Activated CD4-positive, alpha-beta T cell treated with anti-CD3 and anti-CD28 coated beads, Interleukin-2, amount 10 ng/mL, durations not matched to agents 7 days and 5 days (primary cell): ENCODE results near the gene TDRKH. TPM values are rescaled to one million over a fixed set of nuclear protein-coding genes. Genes with fewer than 3 reads are reported as not detected.

Source experiments
- CTCF ChIA-PET: fragments of 350-600 bp; sonication (Branson Sonifier 250); formaldehyde crosslinking; loops from one replicate; lab custom pipeline; 2021; ENCODE audit warnings: antibody characterized with exemption; lab: Charles Lee
- POLR2A ChIA-PET: fragments of 350-600 bp; sonication (Branson Sonifier 250); formaldehyde crosslinking; loops from one replicate; lab custom pipeline; 2021; ENCODE audit warnings: antibody characterized with exemption; lab: Charles Lee
- DNase-seq: peaks from one replicate; pipeline ENCODE4 v3.0.0-alpha.2; 2020
- H3K27ac Mint-ChIP-seq: one replicate; pipeline ENCODE4 v1.8.0; 2021; ENCODE audit warnings: mild to moderate bottlenecking, moderate library complexity, mixed read lengths
- H3K27me3 Mint-ChIP-seq: one replicate; pipeline ENCODE4 v1.8.0; 2021; ENCODE audit warnings: mixed read lengths
- H3K36me3 Mint-ChIP-seq: one replicate; pipeline ENCODE4 v1.8.0; 2021; ENCODE audit warnings: low read depth, mixed read lengths
- H3K4me1 Mint-ChIP-seq: one replicate; pipeline ENCODE4 v1.8.0; 2021; ENCODE audit warnings: mixed read lengths
- H3K4me3 Mint-ChIP-seq: one replicate; pipeline ENCODE4 v1.8.0; 2021; ENCODE audit warnings: mild to moderate bottlenecking, moderate library complexity, mixed read lengths
- H3K9me3 Mint-ChIP-seq: one replicate; pipeline ENCODE4 v1.8.0; 2021; ENCODE audit warnings: mixed read lengths
- total RNA-seq, 2 experiments: library from RNA; stranded (reverse); gene quantifications; one replicate each; pipeline ENCODE4 v1.2.3, GENCODE V29; 2021

Gene TDRKH
- total RNA-seq, 2 experiments from 2014 or later, result 14.6 to 17.3 TPM

DNA sequence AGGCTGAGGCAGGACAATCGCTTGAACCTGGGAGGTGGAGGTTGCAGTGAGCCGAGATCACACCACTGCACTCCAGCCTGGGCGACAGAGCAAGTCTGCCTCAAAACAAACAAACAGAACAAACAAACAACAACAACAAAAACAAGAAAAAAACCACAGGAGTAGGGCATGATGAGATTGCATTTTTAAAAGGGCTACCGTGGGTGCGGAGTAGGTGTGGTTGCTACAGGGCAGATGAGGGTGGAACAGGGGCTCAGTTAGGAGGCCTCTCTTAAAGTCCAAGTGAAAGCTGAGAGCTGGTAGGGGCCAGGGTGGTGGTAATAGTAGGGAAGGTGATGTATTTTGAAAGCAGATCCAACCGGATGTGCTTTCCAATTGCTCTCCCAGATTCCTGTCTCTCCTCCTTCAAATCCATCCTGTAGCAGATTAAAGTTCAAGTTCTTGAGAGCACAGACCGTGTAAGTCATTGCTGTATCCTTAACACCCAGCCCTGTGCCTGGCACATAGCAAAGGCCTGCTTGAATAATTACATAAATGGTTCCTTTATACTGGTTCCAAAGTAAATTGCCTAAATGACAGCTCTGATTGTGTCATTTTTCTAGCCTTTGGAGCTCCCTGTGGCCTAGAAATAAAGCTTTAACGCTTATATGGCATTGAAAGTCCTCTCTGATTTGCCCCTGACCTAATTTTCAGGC is 19.1 kb upstream of the TDRKH start:
- Mint-ChIP-seq H3K4me1 (peaks cover 7% of the 10 kb centered on the region), H3K27ac (peak overlapping the region; percentile 19), H3K27me3 (no peaks in the 10 kb centered on the region), H3K9me3 (no peaks in the 10 kb centered on the region), H3K4me3 (no peak overlapping the region), H3K36me3 (no peaks in the 10 kb centered on the region)
- CTCF ChIA-PET, result interaction anchor here (1.0 to 3.7 kb wide), 3 partner anchors 9 to 27 kb away, joined by 3 to 17 read pairs (median 5); no protein-coding TSS in a partner anchor
- DNase-seq, result no peak
- POLR2A ChIA-PET, result no interaction called here

- no peaks in the 10 kb centered on the region for H3K36me3 Mint-ChIP-seq
- CTCF ChIA-PET, result interaction anchor here (1.2 to 3.7 kb wide), 2 partner anchors 13 to 46 kb away, joined by 3 to 17 read pairs; no protein-coding TSS in a partner anchor
- no peak overlapping the region for H3K4me3 Mint-ChIP-seq
These were observed 17.5 kb upstream of the TDRKH start for GRCh38 chr1:151807766-151808165.

DNA sequence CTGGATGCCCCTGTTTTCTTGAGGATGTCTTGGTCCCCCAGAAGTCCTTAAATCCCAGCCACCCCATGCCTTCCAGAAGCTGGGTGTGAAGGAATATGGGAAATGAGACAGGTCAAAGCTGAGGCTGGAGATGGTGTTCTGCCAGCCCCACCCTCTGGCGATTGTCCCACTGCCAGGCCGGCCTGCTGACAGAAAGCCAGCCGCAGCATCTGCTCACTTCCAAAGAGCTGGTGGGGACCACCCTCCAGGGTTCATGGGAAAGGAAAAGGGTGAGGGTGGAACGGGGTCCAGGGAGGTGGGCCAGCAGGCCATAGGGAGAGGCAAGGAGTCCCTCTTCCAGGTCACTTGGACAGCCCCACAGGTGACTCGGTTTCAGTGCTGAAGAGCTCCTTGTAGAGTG is 16.8 kb upstream of the TDRKH start:
- Mint-ChIP-seq H3K27ac (no peak overlapping the region), H3K4me1 (no peaks in the 10 kb centered on the region), H3K27me3 (no peaks in the 10 kb centered on the region), H3K9me3 (no peaks in the 10 kb centered on the region), H3K4me3 (no peak overlapping the region), H3K36me3 (no peaks in the 10 kb centered on the region)
- DNase-seq, result no peak
- ChIA-PET CTCF (interaction anchor here (0.9 to 3.7 kb wide), 2 partner anchors 9 to 14 kb away, joined by 3 to 17 read pairs; no protein-coding TSS in a partner anchor), POLR2A (no interaction called here)

More at GRCh38 chr1:151807766-151808165, 17.5 kb upstream of the TDRKH start:
- peaks cover 4% of the 10 kb centered on the region for H3K4me1 Mint-ChIP-seq
- H3K27me3 Mint-ChIP-seq, result no peaks in the 10 kb centered on the region
- H3K9me3 Mint-ChIP-seq, result no peaks in the 10 kb centered on the region
- no peak for DNase-seq
- no peak overlapping the region for H3K27ac Mint-ChIP-seq
- POLR2A ChIA-PET, result no interaction called here

DNA sequence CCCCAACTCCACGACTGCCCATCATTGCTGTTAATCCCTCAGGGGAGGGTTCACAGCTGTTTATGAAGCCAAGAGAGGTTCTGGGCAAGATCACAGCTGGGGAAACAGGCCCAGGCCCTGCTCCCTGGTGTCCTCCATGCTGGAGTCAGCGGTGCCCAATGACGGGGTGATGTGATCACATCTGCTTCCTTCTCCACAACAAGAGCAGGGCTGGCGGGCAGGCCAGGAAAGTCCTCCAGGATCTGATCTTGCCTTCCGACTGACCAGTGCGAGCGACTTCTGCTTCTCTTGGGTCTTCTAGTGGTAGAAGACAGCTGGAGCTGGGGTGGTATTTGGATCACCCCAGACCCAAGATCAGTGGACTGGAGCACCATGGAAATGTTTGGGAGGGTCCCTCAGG is 15.9 kb upstream of the TDRKH start:
- ChIA-PET POLR2A (no interaction called here), CTCF (no interaction called here)
- no peak for DNase-seq
- Mint-ChIP-seq H3K9me3 (no peaks in the 10 kb centered on the region), H3K4me1 (no peaks in the 10 kb centered on the region), H3K4me3 (no peak overlapping the region), H3K27ac (no peak overlapping the region), H3K27me3 (no peaks in the 10 kb centered on the region), H3K36me3 (no peaks in the 10 kb centered on the region)

DNA sequence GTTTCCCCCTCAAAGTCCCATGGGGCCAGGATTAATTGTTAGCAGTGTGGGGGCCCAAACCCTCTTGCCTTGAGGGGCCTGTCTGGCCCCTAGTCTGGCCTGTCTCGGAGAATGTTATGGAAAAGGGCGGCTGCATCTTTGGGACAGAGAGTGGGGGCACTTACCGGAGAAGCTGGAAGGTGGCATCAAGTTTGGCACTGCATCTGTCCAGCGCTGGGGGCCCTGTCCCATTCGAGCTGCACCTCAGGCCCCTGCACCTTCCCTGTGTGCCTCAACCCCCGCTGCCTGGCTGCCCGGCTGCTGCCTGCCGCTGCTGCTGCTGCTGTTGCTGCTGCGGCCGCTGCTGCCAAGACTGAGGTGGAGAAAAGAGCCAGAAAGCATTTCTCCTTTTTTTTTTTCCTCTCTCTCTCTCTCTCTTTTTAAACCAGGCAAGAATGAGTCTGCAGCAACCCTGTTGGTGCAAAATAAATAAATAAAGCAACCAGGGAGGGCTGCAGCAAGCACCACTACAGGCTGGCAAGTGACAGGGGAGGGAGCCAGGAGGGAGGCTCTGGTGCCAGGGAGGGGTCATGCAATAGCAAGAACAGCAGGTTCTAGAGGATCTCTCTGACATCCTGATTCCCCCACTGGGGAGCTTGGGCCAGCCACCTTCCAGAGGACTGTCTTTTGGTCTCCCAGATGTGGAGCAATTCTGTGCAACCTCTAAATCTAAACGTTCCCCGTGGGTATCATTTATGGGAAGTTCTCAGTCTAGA is 14.9 kb upstream of the TDRKH start, which contains the start of gene LINGO4:
Gene LINGO4, minus strand, starts transcription at position 354 of the 755 bp plus-strand sequence. CDS start 2,715 bp downstream, outside the sequence.
- DNase-seq, result no peak
- ChIA-PET POLR2A (no interaction called here), CTCF (interaction anchor here (0.5 kb wide), 1 partner anchor 115 kb away, joined by 4 read pairs; no protein-coding TSS in a partner anchor)
- Mint-ChIP-seq H3K4me3 (no peak within 1 kb of the TSS), H3K4me1 (peaks cover 5% of the 10 kb centered on the region), H3K27ac (peak within 1 kb of the TSS; percentile 43), H3K9me3 (no peaks in the 10 kb centered on the region), H3K27me3 (no peaks in the 10 kb centered on the region), H3K36me3 (no peaks in the 10 kb centered on the region)

DNA sequence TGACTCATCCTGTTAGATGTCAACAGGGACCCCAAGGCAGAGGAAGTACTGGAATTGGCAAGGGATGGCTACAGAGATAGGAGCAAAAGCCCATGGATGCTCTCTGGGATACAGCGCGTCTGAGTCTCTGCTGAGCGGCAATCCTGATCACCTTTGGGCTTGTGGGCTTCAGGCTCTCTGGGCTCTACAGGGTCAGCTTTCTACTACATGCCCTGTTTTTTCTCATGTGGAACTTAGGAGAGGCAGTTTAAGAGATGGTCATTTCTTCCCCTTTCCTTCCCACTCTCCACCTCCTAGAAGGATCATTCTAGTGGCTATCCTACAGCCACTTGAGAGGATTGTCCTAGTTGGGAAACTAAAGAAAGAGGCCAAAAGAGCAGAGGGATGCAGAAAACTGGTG is 13.6 kb upstream of the TDRKH start:
- H3K9me3 Mint-ChIP-seq, result no peaks in the 10 kb centered on the region
- no peaks in the 10 kb centered on the region for H3K36me3 Mint-ChIP-seq
- ChIA-PET CTCF (interaction anchor here (0.8 to 1.2 kb wide), 4 partner anchors 7 to 33 kb away, joined by 3 read pairs; no protein-coding TSS in a partner anchor), POLR2A (no interaction called here)
- DNase-seq, result no peak
- peaks cover 9% of the 10 kb centered on the region for H3K4me1 Mint-ChIP-seq
- H3K4me3 Mint-ChIP-seq, result no peak overlapping the region
- H3K27ac Mint-ChIP-seq, result no peak overlapping the region
- H3K27me3 Mint-ChIP-seq, result no peaks in the 10 kb centered on the region

DNA sequence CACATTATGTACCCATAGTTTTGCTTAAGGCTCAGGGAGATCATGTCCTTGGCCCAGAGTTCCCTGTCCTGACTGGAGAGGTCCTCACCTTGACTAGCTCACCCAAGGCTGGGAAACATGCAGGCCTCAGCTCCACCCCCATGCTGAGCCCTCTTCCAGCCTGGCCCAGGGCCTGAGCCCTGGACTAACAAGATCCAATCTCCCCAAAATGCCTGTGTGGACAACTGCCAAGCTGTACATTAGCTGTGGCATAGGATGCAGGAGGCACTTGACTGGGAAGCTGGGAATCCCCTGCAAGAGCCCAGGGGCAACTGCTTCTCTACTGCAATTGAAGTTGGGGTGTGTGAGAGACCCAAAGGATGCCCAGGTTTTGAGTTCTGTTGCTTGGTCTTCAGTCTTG is 12.9 kb upstream of the TDRKH start:
- no peaks in the 10 kb centered on the region for H3K27me3 Mint-ChIP-seq
- H3K27ac Mint-ChIP-seq, result no peak overlapping the region
- H3K36me3 Mint-ChIP-seq, result no peaks in the 10 kb centered on the region
- H3K9me3 Mint-ChIP-seq, result no peaks in the 10 kb centered on the region
- no peak for DNase-seq
- CTCF ChIA-PET, result interaction anchor here (1.0 to 1.2 kb wide), 5 partner anchors 8 to 40 kb away, joined by 3 read pairs; partner anchors contain the start of gene MRPL9
- H3K4me1 Mint-ChIP-seq, result peaks cover 9% of the 10 kb centered on the region
- H3K4me3 Mint-ChIP-seq, result no peak overlapping the region
- POLR2A ChIA-PET, result no interaction called here

GRCh38 chr1:151802372-151802771 is 12.1 kb upstream of the TDRKH start:
- Mint-ChIP-seq H3K4me1 (peaks cover 9% of the 10 kb centered on the region), H3K4me3 (no peak overlapping the region), H3K27ac (no peak overlapping the region), H3K36me3 (no peaks in the 10 kb centered on the region), H3K9me3 (no peaks in the 10 kb centered on the region), H3K27me3 (no peaks in the 10 kb centered on the region)
- CTCF ChIA-PET, result interaction anchor here (1.0 to 2.0 kb wide), 5 partner anchors 13 to 39 kb away, joined by 3 to 4 read pairs (median 3); partner anchors contain the start of genes MRPL9 and TDRKH
- DNase-seq, result no peak
- POLR2A ChIA-PET, result no interaction called here

DNA sequence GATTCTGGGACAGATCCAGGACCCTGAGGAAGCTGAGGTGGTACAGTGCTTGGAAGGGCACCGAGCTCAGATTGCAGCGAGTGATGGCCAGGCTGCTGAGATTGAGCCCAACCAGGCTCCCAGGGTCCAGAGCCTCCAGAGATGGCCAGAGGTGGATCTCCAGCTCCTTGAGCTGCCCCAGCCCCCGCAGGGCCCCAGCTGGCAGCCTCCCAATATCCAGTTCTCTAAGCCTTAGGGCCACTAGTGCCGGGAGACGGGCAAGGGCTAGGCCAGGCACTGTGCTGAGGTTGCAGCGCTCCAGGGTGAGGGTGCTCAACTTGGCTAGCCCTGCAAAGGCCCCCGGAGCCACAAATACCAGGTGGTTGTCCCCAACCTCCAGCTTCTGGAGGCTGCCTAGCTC is 11.5 kb upstream of the TDRKH start:
- no peaks in the 10 kb centered on the region for H3K27me3 Mint-ChIP-seq
- CTCF ChIA-PET, result interaction anchor here (1.0 to 2.0 kb wide), 3 partner anchors 12 to 26 kb away, joined by 3 to 4 read pairs (median 3); partner anchors contain the start of gene TDRKH
- POLR2A ChIA-PET, result no interaction called here
- no peaks in the 10 kb centered on the region for H3K36me3 Mint-ChIP-seq
- DNase-seq, result no peak
- no peaks in the 10 kb centered on the region for H3K9me3 Mint-ChIP-seq
- H3K4me3 Mint-ChIP-seq, result no peak overlapping the region
- peaks cover 9% of the 10 kb centered on the region for H3K4me1 Mint-ChIP-seq
- no peak overlapping the region for H3K27ac Mint-ChIP-seq

- no peak overlapping the region for H3K27ac Mint-ChIP-seq
- H3K9me3 Mint-ChIP-seq, result no peaks in the 10 kb centered on the region
- H3K4me3 Mint-ChIP-seq, result no peak overlapping the region
- no peaks in the 10 kb centered on the region for H3K36me3 Mint-ChIP-seq
- CTCF ChIA-PET, result interaction anchor here (1.0 to 2.0 kb wide), 4 partner anchors 12 to 25 kb away, joined by 3 to 5 read pairs (median 4); partner anchors contain the start of gene TDRKH
- DNase-seq, result no peak
- H3K27me3 Mint-ChIP-seq, result no peaks in the 10 kb centered on the region
- H3K4me1 Mint-ChIP-seq, result peaks cover 9% of the 10 kb centered on the region
- POLR2A ChIA-PET, result no interaction called here
These were observed 11.1 kb upstream of the TDRKH start for GRCh38 chr1:151801310-151801820.

DNA sequence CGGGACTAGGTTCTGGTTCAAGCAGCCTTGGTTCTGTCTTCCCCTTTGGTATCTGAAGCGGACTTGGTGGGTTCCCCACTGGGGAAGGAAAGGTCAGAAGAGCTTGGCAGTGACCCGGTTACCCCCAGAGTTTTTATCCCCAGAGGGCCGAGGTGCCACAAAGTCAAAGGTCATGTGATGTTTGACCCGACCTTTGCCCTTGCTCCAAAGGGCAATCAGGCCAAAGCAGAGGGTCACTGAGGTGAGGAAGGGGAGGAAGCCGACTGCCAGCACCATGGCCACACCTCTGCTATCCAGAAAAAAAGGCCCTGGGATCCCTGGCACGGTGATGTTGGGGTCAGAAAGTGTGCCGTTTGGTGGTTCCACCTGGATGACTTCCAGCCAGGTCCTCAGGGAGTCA is 10.5 kb upstream of the TDRKH start:
- CTCF ChIA-PET, result interaction anchor here (1.1 to 2.0 kb wide), 4 partner anchors 10 to 21 kb away, joined by 3 to 5 read pairs (median 4); partner anchors contain the start of gene TDRKH
- H3K4me1 Mint-ChIP-seq, result peaks cover 9% of the 10 kb centered on the region
- POLR2A ChIA-PET, result no interaction called here
- no peak overlapping the region for H3K27ac Mint-ChIP-seq
- H3K9me3 Mint-ChIP-seq, result no peaks in the 10 kb centered on the region
- no peaks in the 10 kb centered on the region for H3K27me3 Mint-ChIP-seq
- no peaks in the 10 kb centered on the region for H3K36me3 Mint-ChIP-seq
- H3K4me3 Mint-ChIP-seq, result no peak overlapping the region
- DNase-seq, result no peak

DNA sequence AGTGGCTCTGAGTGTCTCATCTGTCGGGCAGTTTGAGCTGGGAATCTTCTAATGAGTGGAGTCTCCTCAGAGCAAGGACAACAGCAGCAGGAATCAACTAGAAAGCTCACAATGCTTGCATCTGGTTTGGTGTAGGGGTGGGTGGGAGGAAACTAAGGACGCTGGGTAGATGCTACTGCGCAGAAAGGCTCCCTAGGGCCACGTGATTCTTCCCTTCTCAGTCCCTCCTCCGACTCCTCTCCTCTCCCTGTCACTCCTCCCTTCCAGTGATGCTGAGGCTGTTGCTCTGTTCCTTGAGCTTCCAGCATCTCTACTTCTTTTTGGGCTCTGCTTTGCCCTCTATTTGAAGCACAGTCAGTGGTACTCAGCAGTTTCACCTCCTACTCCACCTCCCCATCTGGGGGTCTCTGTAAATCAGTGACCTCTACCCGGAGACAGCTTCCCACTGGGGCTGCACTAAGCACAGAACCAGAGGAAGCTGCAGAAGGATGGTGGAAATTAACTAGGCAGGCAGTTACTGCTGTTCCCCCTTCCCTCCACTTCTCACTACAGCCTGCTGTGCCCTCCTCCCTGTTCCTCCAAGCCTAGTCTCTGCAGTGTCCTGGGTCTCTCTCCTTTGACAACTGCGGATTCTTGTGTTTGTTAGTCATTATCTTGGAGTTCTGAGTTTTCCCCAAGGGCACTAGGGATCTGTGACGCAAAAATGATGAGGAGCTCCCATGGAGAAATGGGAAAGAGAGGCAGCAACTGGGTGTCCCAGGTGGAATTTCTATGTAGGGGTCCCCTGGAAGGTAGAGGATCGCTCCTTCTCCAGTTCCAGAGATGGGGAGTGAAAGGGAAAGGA is 9.1 kb upstream of the TDRKH start:
- Mint-ChIP-seq H3K4me1 (peaks cover 9% of the 10 kb centered on the region), H3K4me3 (no peak overlapping the region), H3K27me3 (no peaks in the 10 kb centered on the region), H3K36me3 (no peaks in the 10 kb centered on the region), H3K27ac (no peak overlapping the region), H3K9me3 (no peaks in the 10 kb centered on the region)
- ChIA-PET CTCF (interaction anchor here (1.0 to 2.0 kb wide), 3 partner anchors 11 to 21 kb away, joined by 3 to 5 read pairs (median 5); no protein-coding TSS in a partner anchor), POLR2A (no interaction called here)
- no peak for DNase-seq
